Measurements from ENCODE around the gene CRYGB. TPM values are rescaled to one million over a fixed set of nuclear protein-coding genes. Genes with fewer than 3 reads are reported as not detected.

Gene CRYGB
- total and polyA plus RNA-seq, 2 donors (not counting 3 experiments of a cell fraction or from before 2014, with no cell fraction given), result not detected

DNA sequence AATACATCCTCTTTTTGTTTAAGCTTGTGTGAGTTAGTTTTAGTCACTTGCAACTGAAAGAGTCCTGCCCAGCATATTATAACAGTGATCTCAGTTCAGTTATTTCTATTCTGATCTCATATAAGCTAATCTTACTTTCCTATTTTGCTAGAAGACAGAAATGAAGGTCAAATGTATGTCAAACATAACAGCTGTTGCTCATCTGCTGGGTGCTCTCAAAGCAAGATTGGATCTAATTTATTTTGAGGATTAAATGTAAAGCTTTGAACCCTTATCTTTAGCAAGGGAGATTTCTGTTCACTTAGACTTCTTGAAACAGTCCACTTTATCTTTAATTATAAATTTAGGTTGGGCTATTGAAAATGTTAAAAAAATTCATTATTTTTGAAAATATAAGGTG is 52.8 kb downstream of the CRYGB start:
- DNase-seq (ENCODE audit: low read depth, low spot score) (no peak), FAIRE-seq (no peak)
- Histone ChIP-seq H3K4me1 (ENCODE audit: control insufficient read depth, extremely low read depth, insufficient read depth, low read length) (no peaks in the 10 kb centered on the region), H3K9me1 (replicated peaks; ENCODE audit: control insufficient read depth, extremely low read depth, insufficient read depth, low read length) (no peaks in the 10 kb centered on the region), H3K9me3 (replicated peaks; ENCODE audit: control insufficient read depth, insufficient read depth, low read length) (no peaks in the 10 kb centered on the region), H3K4me2 (ENCODE audit: insufficient read depth, low read length) (no peak overlapping the region), H3K4me3 (replicated peaks in 1 of 3; ENCODE audit: insufficient read depth in 1 of 3, low read depth in 1 of 3, low read length in 3 of 3) (no peak overlapping the region), H3K36me3 (ENCODE audit: control insufficient read depth in 2 of 2, extremely low read depth in 1 of 2, insufficient read depth in 2 of 2, low read length in 2 of 2) (no peaks in the 10 kb centered on the region), H4K20me1 (replicated peaks; ENCODE audit: control insufficient read depth, extremely low read depth, insufficient read depth, low read length) (no peaks in the 10 kb centered on the region), H3K79me2 (ENCODE audit: control insufficient read depth, insufficient read depth, low read length) (no peaks in the 10 kb centered on the region), H2AFZ (ENCODE audit: low read depth, low read length) (no peak overlapping the region), H3K9ac (replicated peaks; ENCODE audit: extremely low read depth, insufficient read depth, low read length) (no peak overlapping the region), H3K27me3 (ENCODE audit: control insufficient read depth in 2 of 2, insufficient read depth in 2 of 2, low read length in 2 of 2) (no peaks in the 10 kb centered on the region), H3K27ac (ENCODE audit: insufficient read depth, low read depth, low read length) (no peak overlapping the region)
- CTCF ChIA-PET, result interaction anchor here (0.9 to 1.4 kb wide), 2 partner anchors 11 to 21 kb away, joined by 3 to 4 read pairs; no protein-coding TSS in a partner anchor
- no peak for TF ChIP-seq JUN (IDR thresholded peaks at IDR 0.05; ENCODE audit: borderline replicate concordance, insufficient read depth, insufficient read length, low read depth)
- TF ChIP-seq, protein P1, sequence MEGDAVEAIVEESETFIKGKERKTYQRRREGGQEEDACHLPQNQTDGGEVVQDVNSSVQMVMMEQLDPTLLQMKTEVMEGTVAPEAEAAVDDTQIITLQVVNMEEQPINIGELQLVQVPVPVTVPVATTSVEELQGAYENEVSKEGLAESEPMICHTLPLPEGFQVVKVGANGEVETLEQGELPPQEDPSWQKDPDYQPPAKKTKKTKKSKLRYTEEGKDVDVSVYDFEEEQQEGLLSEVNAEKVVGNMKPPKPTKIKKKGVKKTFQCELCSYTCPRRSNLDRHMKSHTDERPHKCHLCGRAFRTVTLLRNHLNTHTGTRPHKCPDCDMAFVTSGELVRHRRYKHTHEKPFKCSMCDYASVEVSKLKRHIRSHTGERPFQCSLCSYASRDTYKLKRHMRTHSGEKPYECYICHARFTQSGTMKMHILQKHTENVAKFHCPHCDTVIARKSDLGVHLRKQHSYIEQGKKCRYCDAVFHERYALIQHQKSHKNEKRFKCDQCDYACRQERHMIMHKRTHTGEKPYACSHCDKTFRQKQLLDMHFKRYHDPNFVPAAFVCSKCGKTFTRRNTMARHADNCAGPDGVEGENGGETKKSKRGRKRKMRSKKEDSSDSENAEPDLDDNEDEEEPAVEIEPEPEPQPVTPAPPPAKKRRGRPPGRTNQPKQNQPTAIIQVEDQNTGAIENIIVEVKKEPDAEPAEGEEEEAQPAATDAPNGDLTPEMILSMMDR (IDR thresholded peaks at IDR 0.05; ENCODE audit: extremely low read depth in 1 of 2, insufficient read depth in 1 of 2, low read depth in 1 of 2, low read length in 2 of 2), result no peak
- no peak for TF ChIP-seq MYC (IDR thresholded peaks at IDR 0.05; ENCODE audit: low read depth, low read length)
- TF ChIP-seq FOS (IDR thresholded peaks at IDR 0.05; ENCODE audit: borderline replicate concordance, insufficient read depth, low read length), result no peak
- dilution Hi-C loops (cut with MboI; ENCODE audit: extremely low pct_ligation_motif_present, low sequenced_read_pairs), result no loop called here
- POLR2A ChIA-PET, result no interaction called here
- BruUV-seq (replicated peaks), result no TSS peak
- intact Hi-C loops (cut with micrococcal nuclease), result no loop called here

Other genes with a start within 250 kb of the CRYGB start
- gene PLEKHM3, start 120.6 kb downstream of the CRYGB start, total RNA-seq, result 8.5 and 9.1 TPM in 2 replicates
- 2.8 and 3.1 TPM in 2 replicates for gene PLEKHM3, start 120.6 kb downstream of the CRYGB start, polyA plus RNA-seq
- gene CRYGD, start 21.6 kb downstream of the CRYGB start, total RNA-seq, result not detected in 2 replicates
- gene CRYGD, start 21.6 kb downstream of the CRYGB start, polyA plus RNA-seq, result not detected in 2 replicates
- not detected in 2 replicates for gene CRYGC, start 16.3 kb downstream of the CRYGB start, total RNA-seq
- gene CRYGC, start 16.3 kb downstream of the CRYGB start, polyA plus RNA-seq, result not detected in 2 replicates
- gene CRYGA, start 17.4 kb upstream of the CRYGB start, total RNA-seq, result not detected in 2 replicates
- not detected in 2 replicates for gene CRYGA, start 17.4 kb upstream of the CRYGB start, polyA plus RNA-seq
- not detected in 2 replicates for gene C2orf80, start 43.9 kb upstream of the CRYGB start, total RNA-seq
- not detected in 2 replicates for gene C2orf80, start 43.9 kb upstream of the CRYGB start, polyA plus RNA-seq
- gene IDH1, start 108.9 kb upstream of the CRYGB start, total RNA-seq, result 107 and 124 TPM in 2 replicates
- 47.1 and 63.1 TPM in 2 replicates for gene IDH1, start 108.9 kb upstream of the CRYGB start, polyA plus RNA-seq
- gene PIKFYVE, start 120.1 kb upstream of the CRYGB start, total RNA-seq, result 28.2 and 28.5 TPM in 2 replicates
- gene PIKFYVE, start 120.1 kb upstream of the CRYGB start, polyA plus RNA-seq, result 7.2 and 9.0 TPM in 2 replicates

Data from endothelial cell of umbilical vein (primary cell).